HK-2 (cell line): ENCODE data around the gene AKAP10.
"Not testable (repeated sequence)": the region's sequence is repeated elsewhere in the genome, so short reads cannot be mapped to it uniquely, and the experiment has no call there.

Experiments used
- DNase-seq: peaks from one replicate; pipeline ENCODE4 v3.0.0-alpha.2; 2018; ENCODE audit not compliant: unreplicated experiment

The AKAP10 gene

DNA sequence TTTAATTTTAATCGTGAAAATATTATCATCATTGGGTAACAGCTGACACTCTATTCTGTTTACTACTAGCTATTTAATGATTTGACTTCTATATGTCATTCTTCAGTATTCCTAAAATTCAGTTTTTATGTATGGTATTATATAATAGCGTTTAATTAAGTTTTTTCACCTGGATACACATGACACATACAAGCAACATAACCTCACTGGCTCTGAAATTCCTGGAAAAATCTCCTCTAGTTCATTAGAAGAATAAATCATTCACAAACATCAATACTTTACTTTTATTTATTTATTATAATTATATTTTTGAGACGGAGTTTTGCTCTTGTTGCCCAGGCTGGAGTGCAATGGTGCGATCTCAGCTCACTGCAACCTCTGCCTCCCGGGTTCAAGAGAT lies 44.0 kb downstream of the AKAP10 start:
- no peak for DNase-seq

DNA sequence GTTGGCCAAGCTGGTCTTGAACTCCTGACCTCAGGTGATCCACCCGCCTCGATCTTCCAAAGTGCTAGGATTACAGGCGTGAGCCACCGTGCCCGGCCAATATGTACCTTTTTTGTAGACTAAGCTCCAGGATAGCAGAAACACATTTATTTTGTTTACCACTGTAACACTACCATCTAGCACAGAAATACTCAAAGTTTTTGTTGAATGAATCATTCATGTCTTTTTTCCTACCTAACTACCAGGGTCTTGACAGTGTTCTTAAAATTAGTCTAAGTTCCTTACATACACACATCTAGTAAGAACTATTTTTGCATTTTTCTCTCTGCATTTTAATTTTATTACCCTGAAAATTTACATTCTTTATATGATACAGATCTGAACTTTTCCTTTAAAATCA lies 44.4 kb downstream of the AKAP10 start:
- no peak for DNase-seq

DNA sequence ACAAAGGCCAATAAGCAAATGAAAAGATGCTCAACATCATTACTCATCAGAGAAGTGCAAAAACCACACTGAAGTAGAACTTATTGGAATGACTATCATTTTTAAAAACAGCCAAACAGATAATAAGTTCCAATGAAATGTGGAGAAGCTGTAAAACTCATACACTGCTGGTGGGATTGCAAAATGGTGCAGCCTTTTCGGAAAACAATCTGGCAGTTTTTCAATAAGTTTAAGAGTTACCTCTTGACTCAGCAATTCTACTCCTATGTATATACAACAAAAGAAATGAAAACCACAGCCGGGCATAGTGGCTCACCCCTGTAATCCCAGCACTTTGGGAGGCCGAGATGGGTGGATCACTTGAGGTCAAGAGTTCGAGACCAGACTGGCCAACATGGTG lies 49.3 kb downstream of the AKAP10 start:
- DNase-seq: no peak

- DNase-seq: no peak
Measured at GRCh38 chr17:19915245-19915978, 62.2 kb downstream of the AKAP10 start.

DNA sequence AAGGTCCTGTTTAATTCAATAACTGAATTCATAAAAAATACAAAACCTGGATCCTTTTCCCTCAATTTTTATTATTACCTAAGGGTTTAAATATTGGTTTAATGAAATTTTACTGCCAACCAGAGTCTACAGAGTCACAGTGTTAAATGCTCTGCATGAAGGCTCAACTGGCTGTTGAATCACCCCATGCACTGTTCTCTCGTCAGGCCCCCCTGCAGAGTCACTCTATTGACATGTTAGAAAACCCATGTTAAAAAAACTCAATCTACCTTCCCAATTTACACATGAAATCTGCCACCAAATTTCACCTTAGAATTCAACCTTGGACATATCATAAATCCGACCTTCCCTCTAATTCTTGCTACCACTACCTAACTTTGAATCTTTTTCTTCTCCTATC lies 66.6 kb downstream of the AKAP10 start:
- DNase-seq: no peak

DNA sequence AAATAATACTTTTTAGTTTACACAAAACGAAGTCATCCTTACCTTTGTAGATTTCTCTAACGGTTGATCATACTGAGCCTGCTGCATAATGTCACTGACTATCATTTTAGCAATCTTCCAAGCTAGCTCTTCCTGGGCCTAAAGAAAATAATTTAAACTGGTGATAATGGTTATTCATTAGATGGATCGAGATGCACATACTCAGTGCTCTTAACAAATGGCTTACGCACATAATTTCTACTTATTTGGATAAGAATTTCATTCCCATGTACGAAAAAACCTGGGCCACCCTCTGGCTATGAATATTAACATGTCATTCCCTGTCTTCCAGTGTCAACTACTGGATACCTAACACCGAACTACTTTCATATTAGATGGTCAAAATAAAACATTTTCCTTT lies 68.5 kb downstream of the AKAP10 start:
- no peak for DNase-seq

GRCh38 chr17:19905502-19905901 lies 72.1 kb downstream of the AKAP10 start:
- DNase-seq: no peak

DNA sequence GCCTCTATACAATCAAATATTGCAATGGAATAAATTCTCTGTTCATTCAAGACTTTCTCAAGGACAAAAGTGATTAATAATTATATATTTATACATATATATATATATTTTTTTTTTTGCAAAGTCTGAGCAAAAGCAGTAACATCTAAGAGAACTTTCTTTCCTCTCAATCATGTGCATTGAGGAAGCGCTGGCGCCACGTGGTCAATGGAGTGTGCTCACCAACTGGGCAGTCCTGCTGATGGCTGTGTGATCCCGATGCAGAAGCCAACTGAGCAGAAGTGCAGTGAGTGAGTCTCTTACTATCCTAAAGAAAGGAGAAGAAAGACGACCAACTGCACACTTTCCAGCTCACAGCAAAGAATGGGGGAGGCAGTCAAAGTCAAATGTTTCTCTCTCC lies 72.7 kb downstream of the AKAP10 start:
- DNase-seq: no peak

DNA sequence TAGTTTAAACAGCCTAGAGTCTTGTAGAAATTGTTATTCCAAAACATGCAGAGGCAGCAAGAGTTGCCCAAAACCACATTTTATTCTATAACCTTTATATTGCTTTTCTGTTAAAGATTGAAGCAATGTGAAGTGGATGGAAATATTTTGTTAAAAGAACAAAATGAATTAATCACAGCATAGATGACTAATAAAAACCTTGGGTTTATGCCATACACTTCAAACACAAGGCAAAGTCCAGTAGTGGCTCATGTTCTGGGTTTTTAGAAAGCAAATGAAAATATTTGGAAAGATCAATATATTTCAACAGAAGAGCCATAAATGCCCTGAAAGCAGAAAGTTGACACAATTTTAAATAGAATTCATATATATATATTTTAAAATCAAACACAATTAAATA lies 73.2 kb downstream of the AKAP10 start:
- no peak for DNase-seq

DNA sequence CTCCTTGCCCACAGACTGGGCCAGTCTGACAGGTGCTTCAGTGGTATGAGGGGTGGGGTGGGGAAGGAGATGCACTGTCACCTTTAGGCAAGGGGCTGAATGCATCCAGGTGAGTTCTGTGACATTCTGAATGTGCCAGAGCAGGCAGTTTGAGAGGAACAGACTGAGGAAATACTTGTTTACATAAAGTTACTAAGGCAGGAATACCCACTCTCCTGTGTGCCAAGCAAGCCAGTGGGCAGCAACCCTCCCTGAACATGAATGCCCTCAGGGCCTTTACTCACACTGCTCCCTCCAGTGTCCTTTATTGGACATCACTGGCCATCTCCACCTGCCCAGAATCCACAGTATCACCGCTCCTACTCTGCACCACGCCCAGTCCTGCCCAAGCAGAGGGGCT lies 76.8 kb downstream of the AKAP10 start:
- no peak for DNase-seq

GRCh38 chr17:19897903-19898302 lies 79.7 kb downstream of the AKAP10 start:
- no peak for DNase-seq

GRCh38 chr17:19897090-19897837 lies 80.4 kb downstream of the AKAP10 start:
- no peak for DNase-seq

DNA sequence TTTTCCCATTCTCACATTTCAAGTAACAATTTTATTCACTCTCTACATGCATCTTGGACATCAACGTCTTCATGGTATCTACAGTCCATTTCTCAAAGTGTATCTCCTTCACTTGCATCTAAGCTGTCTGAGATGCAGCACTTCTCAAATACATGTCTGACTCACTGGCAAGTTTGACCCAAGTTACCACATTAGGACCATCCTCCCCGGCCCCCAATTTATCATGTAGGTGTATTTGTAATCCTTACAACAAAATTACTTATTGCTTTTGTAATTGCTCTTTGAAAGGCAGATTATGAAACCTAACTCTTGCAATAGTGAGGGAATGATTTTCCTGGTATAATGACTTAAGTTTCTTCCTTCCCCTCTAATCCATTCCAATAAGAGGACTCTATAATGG lies 80.9 kb downstream of the AKAP10 start:
- DNase-seq: no peak

DNA sequence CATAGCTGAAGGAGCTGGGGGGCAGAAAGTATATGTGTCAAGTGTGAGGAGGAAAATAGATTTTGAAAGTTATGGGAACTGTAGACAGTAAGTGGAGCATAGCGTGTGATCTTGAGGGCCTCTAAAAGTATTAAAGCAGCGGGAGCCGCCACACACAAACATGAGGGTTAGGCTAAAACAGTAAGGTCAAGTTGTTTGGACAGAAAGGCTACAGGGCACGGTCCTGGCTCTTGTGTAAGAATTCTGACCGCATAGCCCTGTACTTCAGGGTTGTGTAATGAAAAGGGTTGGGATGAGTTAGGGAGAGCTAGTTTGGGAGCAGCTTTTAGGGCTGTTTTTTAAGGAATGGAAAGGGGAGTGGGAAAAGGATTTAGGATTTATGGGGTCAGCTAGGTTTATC lies 87.1 kb downstream of the AKAP10 start:
- not testable (repeated sequence) for DNase-seq

GRCh38 chr17:19890001-19890400 lies 87.6 kb downstream of the AKAP10 start:
- not testable (repeated sequence) for DNase-seq

- no peak for DNase-seq
Measured at GRCh38 chr17:19886116-19886515, 91.5 kb downstream of the AKAP10 start.

- no peak for DNase-seq
Measured at GRCh38 chr17:19883537-19884215, 94.0 kb downstream of the AKAP10 start.

GRCh38 chr17:19880393-19880792 lies 97.2 kb downstream of the AKAP10 start:
- DNase-seq: no peak

GRCh38 chr17:19877364-19877945 lies 100.2 kb downstream of the AKAP10 start:
- DNase-seq: no peak

DNA sequence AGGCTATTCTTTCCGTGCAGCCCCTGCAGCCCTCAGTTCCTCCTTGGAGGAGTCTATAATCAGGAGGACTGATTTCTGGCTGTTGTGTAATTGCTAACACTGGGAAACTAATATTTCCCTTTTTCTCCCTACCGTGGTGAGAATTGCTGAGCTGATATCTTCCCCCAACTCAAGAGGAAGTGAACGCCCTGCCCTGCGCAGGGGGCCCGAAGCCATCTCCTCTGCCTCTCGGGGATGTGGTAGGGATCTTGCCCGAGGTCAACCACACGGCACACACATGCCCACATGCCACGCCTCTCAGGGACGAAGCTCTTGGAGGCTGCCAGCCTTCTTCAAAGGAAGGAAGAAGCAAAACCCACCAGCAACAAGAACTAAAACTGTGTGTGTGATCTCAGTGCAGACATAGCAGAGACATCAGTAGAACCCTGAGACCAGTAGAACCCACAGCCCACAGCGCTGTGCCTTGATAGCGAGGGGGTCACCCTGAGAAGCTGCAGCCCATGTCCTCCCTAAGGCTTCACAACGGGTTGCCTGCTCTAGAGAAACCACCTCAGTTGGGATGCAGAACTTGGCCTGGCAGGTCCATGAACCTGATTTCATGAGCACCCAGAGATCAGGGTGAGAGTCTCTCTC lies 101.0 kb downstream of the AKAP10 start:
- no peak for DNase-seq

- DNase-seq: no peak
Measured at GRCh38 chr17:19874256-19874655, 103.4 kb downstream of the AKAP10 start.

DNA sequence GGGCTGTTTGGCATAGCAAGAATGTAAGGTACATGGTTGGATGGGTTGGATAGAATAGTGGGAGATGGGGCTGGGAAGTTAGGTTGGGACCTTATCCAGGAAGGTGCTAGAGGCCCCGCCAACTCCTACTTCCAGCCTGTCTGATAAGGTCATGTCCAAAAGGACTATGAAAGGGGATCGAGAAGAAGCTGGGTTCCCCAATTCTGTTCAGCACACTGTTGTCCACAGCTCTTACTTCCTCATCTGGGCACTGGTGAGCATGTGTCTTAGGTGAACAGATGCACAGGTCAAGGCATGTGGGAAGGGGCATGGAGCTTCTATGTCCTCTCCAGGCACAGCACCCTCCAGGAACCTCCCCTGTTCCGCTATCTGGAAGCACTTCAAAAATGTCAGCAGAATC lies 104.3 kb downstream of the AKAP10 start:
- DNase-seq: no peak
